Mesendoderm (in vitro differentiated cells): Measurements from ENCODE around the gene NID2.

Source experiments
- DNase-seq: peaks from one replicate; pipeline ENCODE4 v3.0.0; 2013
- H2AK5ac ChIP-seq: 2 replicates; pipeline ENCODE4 v1.6.1; 2013; ENCODE audit warnings: low read length, inconsistent platforms
- H2BK120ac ChIP-seq: 2 replicates; pipeline ENCODE4 v1.6.1; 2013; ENCODE audit warnings: low read depth, mild to moderate bottlenecking, low read length, moderate library complexity, mixed read lengths
- H2BK15ac ChIP-seq: replicated peaks from 2 replicates; pipeline ENCODE4 v1.6.1; 2013; ENCODE audit warnings: low read depth, mild to moderate bottlenecking, moderate library complexity
- H2BK5ac ChIP-seq: 2 replicates; pipeline ENCODE4 v1.6.1; 2013; ENCODE audit warnings: low read length, inconsistent platforms
- H3K18ac ChIP-seq: 2 replicates; pipeline ENCODE4 v1.6.1; 2013; ENCODE audit warnings: mild to moderate bottlenecking, low read length, mixed read lengths
- H3K23ac ChIP-seq: one replicate; pipeline ENCODE4 v1.6.1; 2013; ENCODE audit warnings: low read length
- H3K27ac ChIP-seq: 2 replicates; pipeline ENCODE4 v1.5.1; 2013; ENCODE audit warnings: low read depth, mild to moderate bottlenecking, inconsistent platforms, low read length, moderate library complexity
- H3K27me3 ChIP-seq: 2 replicates; pipeline ENCODE4 v1.6.1; 2013; ENCODE audit warnings: low read length, control low read depth, mild to moderate bottlenecking, inconsistent platforms; ENCODE audit not compliant: insufficient read depth, poor library complexity
- H3K36me3 ChIP-seq: 2 replicates; pipeline ENCODE4 v1.6.1; 2013; ENCODE audit warnings: low read length, inconsistent platforms; ENCODE audit not compliant: control insufficient read depth, insufficient read depth
- H3K4ac ChIP-seq: one replicate; pipeline ENCODE4 v1.6.1; 2013; ENCODE audit warnings: low read depth, mild to moderate bottlenecking, low read length, moderate library complexity
- H3K4me1 ChIP-seq: 2 replicates; pipeline ENCODE4 v1.6.1; 2013; ENCODE audit warnings: low read depth, low read length, inconsistent platforms; ENCODE audit not compliant: control insufficient read depth
- H3K4me2 ChIP-seq: 2 replicates; pipeline ENCODE4 v1.6.1; 2013; ENCODE audit warnings: low read length
- H3K4me3 ChIP-seq: 2 replicates; pipeline ENCODE4 v1.5.1; 2013; ENCODE audit warnings: mild to moderate bottlenecking, low read length
- H3K56ac ChIP-seq: one replicate; pipeline ENCODE4 v1.6.1; 2013; ENCODE audit warnings: low read length
- H3K79me1 ChIP-seq: 2 replicates; pipeline ENCODE4 v1.6.1; 2013; ENCODE audit warnings: low read length, inconsistent platforms
- H3K79me2 ChIP-seq: 2 replicates; pipeline ENCODE4 v1.6.1; 2013; ENCODE audit warnings: mild to moderate bottlenecking, low read length; ENCODE audit not compliant: control insufficient read depth, insufficient read depth
- H3K9ac ChIP-seq: 2 replicates; pipeline ENCODE4 v1.6.1; 2013; ENCODE audit warnings: low read length, inconsistent platforms
- H4K5ac ChIP-seq: one replicate; pipeline ENCODE4 v1.6.1; 2013; ENCODE audit warnings: low read length
- H4K8ac ChIP-seq: one replicate; pipeline ENCODE4 v1.6.1; 2013; ENCODE audit warnings: low read depth, mild to moderate bottlenecking, control low read depth, low read length, moderate library complexity
- WGBS: extraction: QIAGEN DNeasy Blood & Tissue Kit; methylation state at CpG from one replicate; pipeline ENCODE4 v1.1.7; 2013; ENCODE audit warnings: low lambda C conversion rate, missing lambda C conversion rate; ENCODE audit not compliant: insufficient coverage; ENCODE audit errors: extremely low coverage; 5-methylcytosine and 5-hydroxymethylcytosine counted together

The NID2 gene

DNA sequence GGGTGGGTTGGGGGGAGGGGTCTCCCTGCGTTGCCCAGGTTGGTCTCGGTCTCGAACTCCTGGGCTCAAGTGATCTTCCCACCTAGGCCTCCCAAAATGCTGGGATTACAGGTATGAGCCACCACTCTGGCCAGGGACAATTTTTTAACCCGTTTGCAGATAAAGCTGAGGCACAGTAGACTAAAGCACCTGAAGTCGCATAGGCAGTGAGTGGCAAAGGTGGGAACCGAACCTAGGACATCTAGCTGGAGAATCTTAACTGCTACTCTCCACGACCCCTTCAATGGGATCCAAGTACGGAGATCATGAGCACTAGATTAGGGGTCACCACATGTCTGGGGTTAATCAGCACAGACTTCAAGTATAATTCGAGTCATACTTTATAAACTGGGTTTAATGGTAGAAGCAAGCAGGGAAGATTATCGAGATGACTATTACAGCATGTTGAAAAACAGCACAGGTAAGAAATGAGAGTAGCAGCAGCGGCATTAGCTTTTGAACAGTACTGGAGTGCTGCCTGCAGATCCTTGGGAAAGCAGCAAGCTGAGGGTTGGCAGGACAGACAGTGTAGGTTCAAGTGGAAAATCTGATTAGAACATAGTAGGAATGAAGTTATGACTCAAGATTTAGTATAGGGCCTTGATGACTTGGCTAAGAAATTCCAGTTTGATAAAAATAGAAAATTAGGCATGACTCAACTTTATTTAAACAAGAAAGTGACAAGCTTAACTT lies 23.9 kb downstream of the NID2 start:
- Histone ChIP-seq H2BK120ac (no peak overlapping the region), H3K36me3 (no peaks in the 10 kb centered on the region), H3K79me2 (no peaks in the 10 kb centered on the region), H3K4me1 (no peaks in the 10 kb centered on the region), H3K23ac (no peak overlapping the region), H3K4ac (no peak overlapping the region), H3K18ac (no peak overlapping the region), H4K8ac (no peak overlapping the region), H3K27me3 (no peaks in the 10 kb centered on the region), H3K56ac (no peak overlapping the region), H3K79me1 (no peaks in the 10 kb centered on the region), H3K4me3 (no peak overlapping the region), H3K27ac (no peak overlapping the region), H3K9ac (no peak overlapping the region), H2BK15ac (no peak overlapping the region), H2BK5ac (no peak overlapping the region), H3K4me2 (no peak overlapping the region), H4K5ac (no peak overlapping the region), H2AK5ac (no peak overlapping the region)
- WGBS: no CpG with 5 or more reads among the region's 11 CpGs
- no peak for DNase-seq

DNA sequence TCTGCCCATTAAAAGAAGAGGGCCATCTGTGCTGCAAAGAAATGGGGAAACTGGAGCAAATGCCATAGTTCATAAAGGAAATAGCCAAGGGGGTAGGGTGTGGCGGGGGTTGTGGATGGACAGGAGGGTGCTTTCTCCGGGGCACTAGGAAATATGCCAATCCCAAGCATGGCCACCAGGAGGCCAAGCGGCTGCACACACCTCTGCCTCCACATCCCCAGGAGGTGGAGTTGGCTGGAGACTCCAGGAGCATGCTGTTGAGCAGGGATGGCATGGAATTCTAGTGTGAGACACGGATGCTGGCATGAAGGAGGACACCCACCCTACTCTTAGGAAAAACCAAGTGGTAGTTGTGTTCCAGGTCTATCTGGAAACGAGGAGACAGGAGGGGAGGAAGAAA lies 25.2 kb downstream of the NID2 start:
- Histone ChIP-seq H3K4me3 (no peak overlapping the region), H4K8ac (no peak overlapping the region), H3K79me2 (no peaks in the 10 kb centered on the region), H3K27me3 (no peaks in the 10 kb centered on the region), H3K18ac (no peak overlapping the region), H4K5ac (no peak overlapping the region), H2AK5ac (no peak overlapping the region), H3K27ac (no peak overlapping the region), H2BK15ac (no peak overlapping the region), H3K79me1 (no peaks in the 10 kb centered on the region), H3K23ac (no peak overlapping the region), H3K4me1 (no peaks in the 10 kb centered on the region), H2BK5ac (no peak overlapping the region), H3K4me2 (no peak overlapping the region), H3K56ac (no peak overlapping the region), H3K36me3 (no peaks in the 10 kb centered on the region), H3K4ac (no peak overlapping the region), H3K9ac (no peak overlapping the region), H2BK120ac (no peak overlapping the region)
- WGBS: no CpG with 5 or more reads among the region's 5 CpGs
- peak; percentile 67 for DNase-seq

DNA sequence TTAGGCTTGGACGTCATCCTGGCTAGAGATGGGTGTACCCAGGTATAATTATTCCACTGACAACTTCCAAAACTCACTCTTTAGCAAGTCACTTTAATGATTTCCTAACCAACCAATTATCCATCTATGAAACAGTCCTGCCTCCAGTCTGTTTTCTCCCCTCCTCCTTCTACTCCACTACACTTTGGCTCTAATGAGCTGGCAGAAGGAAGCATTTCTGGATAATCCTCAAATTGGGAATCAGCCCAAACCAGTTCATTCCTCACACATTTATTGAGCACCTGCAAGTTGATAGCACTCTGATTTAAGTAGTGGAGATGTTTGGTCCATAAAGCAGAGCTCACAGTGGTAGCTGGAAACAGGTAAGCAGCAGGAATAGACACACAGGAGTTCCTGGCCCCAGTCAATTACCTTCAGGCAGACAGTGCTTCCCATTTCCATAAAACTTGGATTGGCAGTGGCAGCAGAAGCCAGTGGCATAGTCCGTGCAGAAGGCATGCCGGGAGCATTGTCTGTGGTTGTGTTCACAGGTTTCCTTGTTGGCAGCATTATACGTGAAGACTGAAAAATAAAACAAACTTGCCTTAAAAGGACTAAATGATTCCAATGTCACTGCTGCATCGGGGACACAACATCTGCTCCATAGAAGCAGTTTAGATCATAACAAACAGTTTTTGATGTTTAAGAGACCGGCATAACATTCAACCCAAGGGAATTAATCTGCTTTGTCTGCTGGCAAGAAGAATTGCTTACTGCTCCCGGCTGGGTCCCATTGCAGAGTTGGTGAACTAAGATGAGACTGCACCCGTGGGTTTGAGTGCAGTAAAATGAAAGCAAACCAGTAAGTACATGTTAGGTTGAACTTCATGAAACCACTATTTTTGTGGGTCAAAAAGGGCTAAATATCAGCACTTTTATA lies 26.2 kb downstream of the NID2 start:
- Histone ChIP-seq H2BK15ac (no peak overlapping the region), H3K27me3 (no peaks in the 10 kb centered on the region), H3K4me3 (no peak overlapping the region), H2BK120ac (no peak overlapping the region), H2BK5ac (no peak overlapping the region), H3K36me3 (no peaks in the 10 kb centered on the region), H3K79me1 (no peaks in the 10 kb centered on the region), H4K5ac (no peak overlapping the region), H3K9ac (no peak overlapping the region), H3K4me1 (no peaks in the 10 kb centered on the region), H2AK5ac (no peak overlapping the region), H4K8ac (no peak overlapping the region), H3K4ac (no peak overlapping the region), H3K56ac (no peak overlapping the region), H3K79me2 (no peaks in the 10 kb centered on the region), H3K27ac (no peak overlapping the region), H3K18ac (no peak overlapping the region), H3K23ac (no peak overlapping the region), H3K4me2 (no peak overlapping the region)
- WGBS: no CpG with 5 or more reads among the region's 8 CpGs
- no peak for DNase-seq

- no peaks in the 10 kb centered on the region for H3K27me3 ChIP-seq
- no peaks in the 10 kb centered on the region for H3K79me2 ChIP-seq
- H3K4me3 ChIP-seq: no peak overlapping the region
- H3K36me3 ChIP-seq: no peaks in the 10 kb centered on the region
- no peak overlapping the region for H3K23ac ChIP-seq
- H3K9ac ChIP-seq: no peak overlapping the region
- H4K8ac ChIP-seq: no peak overlapping the region
- WGBS: no CpG with 5 or more reads among the region's 7 CpGs
- H3K4me2 ChIP-seq: no peak overlapping the region
- no peak overlapping the region for H4K5ac ChIP-seq
- no peak overlapping the region for H3K56ac ChIP-seq
- no peak for DNase-seq
- H2BK5ac ChIP-seq: no peak overlapping the region
- H3K18ac ChIP-seq: no peak overlapping the region
- no peak overlapping the region for H3K27ac ChIP-seq
- H2BK120ac ChIP-seq: no peak overlapping the region
- H2BK15ac ChIP-seq: no peak overlapping the region
- H3K4me1 ChIP-seq: no peaks in the 10 kb centered on the region
- no peak overlapping the region for H3K4ac ChIP-seq
- no peaks in the 10 kb centered on the region for H3K79me1 ChIP-seq
- no peak overlapping the region for H2AK5ac ChIP-seq
These were observed 28.3 kb downstream of the NID2 start for GRCh38 chr14:52040598-52040997.

- H3K23ac ChIP-seq: no peak overlapping the region
- H3K79me1 ChIP-seq: no peaks in the 10 kb centered on the region
- no peak overlapping the region for H3K27ac ChIP-seq
- DNase-seq: no peak
- no peak overlapping the region for H3K4me3 ChIP-seq
- no peak overlapping the region for H3K56ac ChIP-seq
- no peak overlapping the region for H3K18ac ChIP-seq
- no peaks in the 10 kb centered on the region for H3K4me1 ChIP-seq
- no peaks in the 10 kb centered on the region for H3K36me3 ChIP-seq
- H3K4ac ChIP-seq: no peak overlapping the region
- no peaks in the 10 kb centered on the region for H3K79me2 ChIP-seq
- H2BK15ac ChIP-seq: no peak overlapping the region
- no CpG with 5 or more reads among the region's 7 CpGs for WGBS
- no peak overlapping the region for H3K4me2 ChIP-seq
- no peaks in the 10 kb centered on the region for H3K27me3 ChIP-seq
- no peak overlapping the region for H4K5ac ChIP-seq
- no peak overlapping the region for H3K9ac ChIP-seq
- H4K8ac ChIP-seq: no peak overlapping the region
- H2BK5ac ChIP-seq: no peak overlapping the region
- H2BK120ac ChIP-seq: no peak overlapping the region
- no peak overlapping the region for H2AK5ac ChIP-seq
These were observed 29.6 kb downstream of the NID2 start for GRCh38 chr14:52039124-52039815.
